Left lung (tissue), 10 donors: ENCODE measurements around the gene ATP1A4. TPM values are rescaled to one million over a fixed set of nuclear protein-coding genes. Genes with fewer than 3 reads are reported as not detected.

Experiments used
- ATAC-seq: fragments of 200-7000 bp; cut with Tn5 transposase; one replicate; pipeline ENCODE4 v1.9.1; 2020; ENCODE audit warnings: moderate library complexity
- DNase-seq, 4 donors: peaks; one replicate each; pipeline ENCODE4 v3.0.0-alpha.2; 2013 to 2020
- H3K27ac ChIP-seq, 2 donors: fragments of 200-600 bp; sonication (generic) in 1 of 2; one replicate each; pipeline versions ENCODE4 v1.5.0 to v1.8.0; 2020 to 2021
- H3K27me3 ChIP-seq, 2 donors: fragments of 200-600 bp; sonication (generic) in 1 of 2; one replicate each; pipeline versions ENCODE4 v1.5.0 to v1.8.0; 2020 to 2021
- H3K36me3 ChIP-seq, 2 donors: fragments of 200-600 bp; sonication (generic) in 1 of 2; one replicate each; pipeline versions ENCODE4 v1.5.0 to v1.8.0; 2020 to 2021
- H3K4me1 ChIP-seq, 2 donors: fragments of 200-600 bp; one replicate each; pipeline ENCODE4 v1.8.0; 2021
- H3K4me3 ChIP-seq, 2 donors: fragments of 200-600 bp; sonication (generic) in 1 of 2; one replicate each; pipeline versions ENCODE4 v1.5.0 to v1.8.0; 2020 to 2021; ENCODE audit warnings: mild to moderate bottlenecking in 1 of 2
- H3K9me3 ChIP-seq, 2 donors: fragments of 200-600 bp; sonication (generic) in 1 of 2; one replicate each; pipeline versions ENCODE4 v1.5.0 to v1.8.0; 2020 to 2021
- CTCF ChIP-seq, 2 donors: fragments of 200-600 bp; sonication (generic) in 1 of 2; IDR thresholded peaks; one replicate each; pipeline versions ENCODE4 v1.5.0 to v1.8.0; 2021; ENCODE audit warnings: antibody characterized with exemption in 2 of 2
- intact Hi-C, 2 donors: fragments of 100-400 bp; cut with DNase I; formaldehyde crosslinking; loops; one replicate each; pipeline versions ENCODE4 v1.11.2 to v1.14.2; 2022
- polyA plus RNA-seq, 6 donors: library from polyadenylated mRNA; unstranded; fragments of 120-200 nt; gene quantifications; one replicate each; pipeline ENCODE4 v1.2.1, GENCODE V29; 2013; ENCODE audit not compliant: insufficient read length in 6 of 6
- total RNA-seq, 2 donors: library from RNA; stranded (reverse); fragmentation: NEBNext Ultra II Directional; extraction: Animal tissue kit (Norgen Biotek cat#: 25700); gene quantifications; one replicate each; pipeline ENCODE4 v1.2.1, GENCODE V29; 2021
- donor health status: DM: no; HTN: yes; CAD: no.
- donor health status: DM: no; HTN: no; CAD: no.

ATP1A4 gene
- total and polyA plus RNA-seq, 8 donors, result 0.10 to 0.26 (median 0.17) TPM; not detected in 2

GRCh38 chr1:160214481-160215140 lies 63.2 kb downstream of the ATP1A4 start:
- H3K36me3 ChIP-seq, result peaks cover 7 to 99% of the 10 kb centered on the region in 2 donors
- H3K27ac ChIP-seq, result no peak overlapping the region
- intact Hi-C loops, result no loop called here
- TF ChIP-seq CTCF (IDR thresholded peaks at IDR 0.05), result no peak
- ATAC-seq (peak; percentile 38), DNase-seq (no peak)
- no peak overlapping the region for H3K4me3 ChIP-seq
- H3K27me3 ChIP-seq, result no peaks in the 10 kb centered on the region
- H3K9me3 ChIP-seq, result no peaks in the 10 kb centered on the region
- H3K4me1 ChIP-seq, result peaks cover 3 to 28% of the 10 kb centered on the region in 2 donors

- no peak for ATAC-seq
- DNase-seq, result no peak
- intact Hi-C loops, result no loop called here
- H3K36me3 ChIP-seq, result peaks cover 7 to 100% of the 10 kb centered on the region in 2 donors
- no peaks in the 10 kb centered on the region for H3K27me3 ChIP-seq
- H3K27ac ChIP-seq, result no peak overlapping the region
- no peak for TF ChIP-seq CTCF (IDR thresholded peaks at IDR 0.05)
- H3K9me3 ChIP-seq, result no peaks in the 10 kb centered on the region
- H3K4me1 ChIP-seq, result peaks cover 0 to 21% of the 10 kb centered on the region in 2 donors
- H3K4me3 ChIP-seq, result no peak overlapping the region
Observed at GRCh38 chr1:160216301-160216700, 64.9 kb downstream of the ATP1A4 start.

DNA sequence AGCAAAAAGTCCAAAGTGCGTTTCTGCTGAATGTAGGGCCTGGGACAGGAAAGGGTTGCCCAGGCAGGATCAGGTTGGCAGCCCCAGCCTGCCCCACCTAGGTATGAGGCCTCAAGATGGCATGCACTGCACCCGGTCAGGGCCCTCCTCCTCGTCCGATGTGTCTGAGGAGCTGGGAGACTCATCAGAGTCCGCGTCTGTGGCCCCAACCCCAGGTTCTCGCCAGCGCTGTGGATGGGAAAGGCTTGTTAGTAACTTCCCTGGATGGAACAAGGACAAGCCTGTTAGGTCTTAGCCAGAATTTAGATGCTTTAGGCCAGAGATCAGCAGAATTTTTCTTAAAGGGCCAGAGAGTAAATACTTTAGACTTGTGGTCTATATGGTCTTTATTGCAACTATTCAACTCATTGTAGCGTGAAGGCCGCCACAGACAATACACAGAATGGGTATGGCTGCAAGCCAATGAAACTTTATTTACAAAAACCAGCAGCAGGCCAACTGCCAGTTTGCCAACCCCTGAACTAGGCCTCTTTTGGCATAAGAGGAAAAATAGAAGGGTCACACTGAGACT lies 66.2 kb downstream of the ATP1A4 start:
- no peak for ATAC-seq

DNA sequence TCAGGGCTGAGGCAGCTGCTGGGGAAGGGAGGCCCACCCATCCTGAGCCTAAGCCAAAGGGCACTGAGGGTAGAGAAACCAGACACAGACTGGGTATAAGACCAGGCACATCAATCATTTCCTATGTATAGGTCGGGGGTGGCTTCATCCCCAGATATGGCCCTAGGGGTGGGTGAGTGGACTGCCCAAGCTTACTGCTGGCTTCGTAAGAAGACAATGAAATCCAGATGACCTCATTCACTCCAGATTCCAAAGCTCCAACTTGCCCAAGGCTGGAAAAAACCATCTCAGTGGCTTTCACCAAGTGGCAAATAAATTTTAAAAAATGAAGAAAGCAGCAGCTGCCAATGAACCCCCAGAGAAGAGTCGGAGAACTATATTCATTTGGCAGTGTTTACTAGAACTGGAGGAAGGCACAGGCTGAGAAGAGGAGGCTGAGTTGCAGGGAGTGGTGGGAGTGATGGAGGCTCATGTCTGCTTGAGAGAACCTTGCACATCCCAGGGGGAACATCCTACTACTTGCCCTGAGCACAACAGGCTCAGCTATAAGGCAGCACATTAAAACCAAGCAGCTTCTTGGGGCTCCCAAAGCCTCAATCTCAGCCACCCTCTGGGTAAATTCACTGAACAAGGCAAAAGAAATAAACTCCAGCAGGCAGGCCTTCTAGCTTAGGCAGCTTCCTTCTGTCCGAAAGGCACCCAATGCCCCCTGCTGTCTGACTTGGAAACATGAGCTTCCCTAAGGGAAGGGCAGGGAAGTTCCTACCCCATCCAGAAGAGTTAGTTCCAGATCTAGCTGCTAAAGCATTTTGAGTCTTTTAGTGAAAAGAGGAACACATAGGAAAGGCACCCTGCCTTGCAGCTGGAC lies 67.9 kb downstream of the ATP1A4 start:
- peak; percentile 45 to 46 for TF ChIP-seq CTCF (IDR thresholded peaks at IDR 0.05)
- Histone ChIP-seq H3K27me3 (no peaks in the 10 kb centered on the region), H3K36me3 (peaks cover 4 to 100% of the 10 kb centered on the region in 2 donors), H3K4me3 (no peak overlapping the region), H3K4me1 (peaks cover 0 to 21% of the 10 kb centered on the region in 2 donors), H3K27ac (peak overlapping the region; percentile 30 to 45), H3K9me3 (no peaks in the 10 kb centered on the region)
- intact Hi-C loops, result no loop called here
- DNase-seq, result peak in 1 of 4 donors; percentile 68
- ATAC-seq, result peak; percentile 71

More for the DNA sequence above, 66.2 kb downstream of the ATP1A4 start:
- intact Hi-C loops, result no loop called here
- no peak for TF ChIP-seq CTCF (IDR thresholded peaks at IDR 0.05)
- H3K4me3 ChIP-seq, result no peak overlapping the region
- peaks cover 4 to 100% of the 10 kb centered on the region in 2 donors for H3K36me3 ChIP-seq
- no peak overlapping the region for H3K27ac ChIP-seq
- H3K27me3 ChIP-seq, result no peaks in the 10 kb centered on the region
- peaks cover 0 to 21% of the 10 kb centered on the region in 2 donors for H3K4me1 ChIP-seq
- no peak for DNase-seq
- no peaks in the 10 kb centered on the region for H3K9me3 ChIP-seq

DNA sequence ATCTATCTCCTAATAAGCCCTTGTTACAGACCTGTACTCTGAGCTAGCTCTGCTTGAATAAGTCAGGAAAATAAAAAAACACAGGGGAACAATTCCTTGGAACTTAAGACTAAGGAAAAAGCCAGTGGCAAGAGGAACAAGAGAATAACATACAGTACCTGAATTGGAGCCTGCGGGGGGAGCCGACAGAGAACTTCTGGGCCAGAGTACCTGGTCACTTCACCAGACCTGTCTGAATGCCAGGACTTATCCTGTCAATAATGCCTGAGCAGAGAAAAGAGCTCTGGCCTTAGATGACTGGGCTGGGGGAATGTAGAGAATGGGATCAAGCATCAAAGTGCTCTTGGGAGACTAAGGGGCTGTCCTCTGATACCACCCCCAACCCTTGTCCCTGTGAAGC lies 68.9 kb downstream of the ATP1A4 start:
- no peaks in the 10 kb centered on the region for H3K27me3 ChIP-seq
- TF ChIP-seq CTCF (IDR thresholded peaks at IDR 0.05), result no peak
- no peak overlapping the region for H3K27ac ChIP-seq
- DNase-seq, result no peak
- H3K4me3 ChIP-seq, result no peak overlapping the region
- ATAC-seq, result no peak
- H3K36me3 ChIP-seq, result peaks cover 1 to 100% of the 10 kb centered on the region in 2 donors
- H3K9me3 ChIP-seq, result no peaks in the 10 kb centered on the region
- peaks cover 0 to 21% of the 10 kb centered on the region in 2 donors for H3K4me1 ChIP-seq
- intact Hi-C loops, result no loop called here
